UCSD-AML1 (cell line): ENCODE measurements around the gene CDKAL1.

Experiments used
- DNase-seq: peaks from one replicate; lab custom pipeline; 2025; ENCODE audit not compliant: unreplicated experiment; lab: John Stamatoyannopoulos, UW

The CDKAL1 gene

GRCh38 chr6:20946022-20946421, 411.8 kb downstream of the CDKAL1 start:
- no peak for DNase-seq

GRCh38 chr6:20946890-20947289, 412.6 kb downstream of the CDKAL1 start:
- no peak for DNase-seq

DNA sequence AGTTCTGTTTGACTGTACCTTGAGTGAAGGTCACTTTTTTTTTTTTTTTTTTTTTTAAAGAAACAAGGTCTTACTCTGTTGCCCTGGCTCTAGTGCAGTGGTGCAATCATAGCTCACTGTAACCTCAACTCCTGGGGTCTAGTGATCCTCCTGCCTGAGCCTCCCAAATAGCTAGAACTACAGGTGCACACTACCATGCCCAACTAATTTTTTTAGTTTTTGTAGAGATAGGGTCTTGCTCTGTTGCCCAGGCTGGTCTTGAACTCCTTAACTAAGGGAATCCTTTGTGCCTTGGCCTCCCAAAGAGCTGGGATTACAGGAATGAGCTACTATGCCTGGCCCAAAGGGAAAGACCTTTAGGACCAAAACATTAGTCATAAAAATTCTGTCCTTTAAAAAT, 413.7 kb downstream of the CDKAL1 start:
- no peak for DNase-seq

GRCh38 chr6:20948556-20948955, 414.3 kb downstream of the CDKAL1 start:
- no peak for DNase-seq

DNA sequence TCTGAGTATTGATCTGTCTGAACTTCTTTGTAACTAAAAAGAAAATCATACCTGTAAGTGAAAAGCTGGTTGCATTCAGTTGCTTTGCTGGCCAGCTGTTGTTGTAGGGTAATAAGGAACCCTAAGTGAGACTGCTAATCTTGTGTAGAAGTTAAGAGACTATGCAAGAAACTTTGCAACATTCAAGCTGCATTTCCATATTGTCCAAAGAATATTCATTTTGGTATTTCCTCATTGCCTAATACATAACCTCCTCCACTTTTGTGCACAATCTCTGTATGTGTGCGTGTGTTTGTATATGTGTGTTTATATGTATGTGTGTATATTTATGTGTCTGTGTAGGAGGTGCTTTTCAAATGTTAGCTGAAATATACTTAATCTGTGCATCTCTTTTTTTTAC, 414.9 kb downstream of the CDKAL1 start:
- no peak for DNase-seq

GRCh38 chr6:20952699-20953474, 418.6 kb downstream of the CDKAL1 start:
- no peak for DNase-seq

DNA sequence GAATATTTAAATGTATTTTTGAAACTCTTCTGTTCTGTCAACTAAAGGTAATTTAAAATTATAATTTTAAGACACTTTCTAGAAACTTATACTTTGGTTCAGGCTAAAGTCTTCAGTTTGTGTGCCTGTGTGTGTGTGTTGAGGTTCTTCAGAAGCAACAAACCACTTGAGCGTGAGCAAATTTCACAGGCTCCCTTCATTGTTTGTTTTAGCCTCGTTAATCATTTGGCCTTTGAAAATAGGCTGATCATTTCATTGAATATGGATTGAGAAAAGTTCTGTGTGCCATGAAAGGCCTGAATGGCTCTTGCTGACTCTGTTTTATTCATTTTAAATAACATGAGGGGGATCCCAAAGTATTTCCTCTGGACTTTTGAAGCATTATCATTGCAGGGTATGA, 420.1 kb downstream of the CDKAL1 start:
- no peak for DNase-seq

DNA sequence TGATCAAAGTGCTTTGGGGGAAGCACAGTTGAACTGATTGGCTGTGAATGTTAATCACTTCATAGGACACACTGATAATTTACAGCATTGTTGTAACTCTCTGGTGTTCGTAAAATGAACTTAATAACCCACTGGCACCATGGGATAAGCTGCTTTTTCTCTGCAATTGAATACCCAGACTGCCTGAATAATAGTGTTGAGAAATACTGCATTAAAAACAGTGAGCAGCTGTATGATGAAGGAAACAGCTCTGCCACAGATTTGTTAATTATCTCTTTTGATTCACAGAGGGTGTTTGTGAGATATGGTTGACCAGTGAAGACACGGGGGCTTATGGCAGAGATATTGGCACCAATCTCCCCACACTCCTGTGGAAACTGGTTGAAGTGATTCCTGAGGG, 420.9 kb downstream of the CDKAL1 start:
- no peak for DNase-seq

DNA sequence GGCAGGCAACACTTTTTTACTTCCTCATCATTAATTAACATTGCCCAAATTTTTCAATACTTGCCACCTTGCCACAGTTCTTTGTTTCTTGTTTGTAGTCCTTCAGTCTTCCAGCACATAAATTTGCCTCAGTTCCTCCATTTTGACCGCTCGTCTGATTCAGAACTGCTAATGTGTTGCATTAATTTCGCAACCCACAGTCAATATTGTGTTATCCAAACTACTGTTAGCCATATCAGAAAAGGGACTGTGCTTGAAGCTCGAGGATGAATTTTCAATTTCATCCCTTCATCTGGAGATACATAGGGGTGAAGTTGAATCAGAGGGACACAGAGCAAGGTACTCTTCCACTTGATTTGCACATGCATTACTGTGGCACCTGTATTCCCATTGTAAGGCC, 421.5 kb downstream of the CDKAL1 start:
- DNase-seq = no peak

- DNase-seq = no peak
Measured at GRCh38 chr6:20960067-20960466, 425.8 kb downstream of the CDKAL1 start.

DNA sequence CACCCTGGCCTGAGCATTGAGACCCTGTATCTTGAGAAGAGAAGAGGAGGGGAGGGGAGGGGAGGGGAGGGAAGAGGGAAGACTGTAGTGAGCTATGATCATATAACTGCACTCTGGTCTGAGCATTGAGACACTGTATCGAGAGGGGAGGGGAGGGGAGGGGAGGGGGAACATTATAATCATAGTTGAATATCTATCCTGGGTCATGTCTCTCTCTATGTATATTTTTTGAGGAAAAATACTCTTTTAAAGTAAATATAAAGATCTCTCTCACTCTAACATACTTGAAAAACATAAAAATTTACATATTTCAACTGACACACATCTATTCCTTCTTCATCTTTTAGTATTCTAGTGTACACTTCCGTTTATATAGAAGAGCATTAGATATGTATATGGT, 431.0 kb downstream of the CDKAL1 start:
- no peak for DNase-seq

- DNase-seq = no peak
Measured at GRCh38 chr6:20965915-20966314, 431.7 kb downstream of the CDKAL1 start.

DNA sequence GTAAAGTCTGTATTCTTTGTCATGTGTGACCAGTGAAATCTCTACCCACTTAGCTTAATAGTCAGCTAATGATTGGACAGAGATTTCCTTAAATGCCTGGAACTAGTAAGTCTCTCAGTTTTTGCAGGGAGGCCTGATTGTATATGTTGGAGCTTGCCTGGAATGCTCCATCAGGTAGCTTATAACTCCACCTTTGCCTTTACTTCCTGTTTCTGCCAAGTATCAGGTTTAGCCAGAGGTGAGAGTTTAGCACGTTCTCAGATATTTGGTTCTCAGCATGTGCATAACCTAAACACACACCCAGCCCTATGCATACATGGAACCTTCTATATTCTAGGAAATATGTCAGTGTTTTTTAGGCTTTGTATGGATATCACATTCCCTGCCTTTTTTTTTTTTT, 435.3 kb downstream of the CDKAL1 start:
- DNase-seq = no peak

DNA sequence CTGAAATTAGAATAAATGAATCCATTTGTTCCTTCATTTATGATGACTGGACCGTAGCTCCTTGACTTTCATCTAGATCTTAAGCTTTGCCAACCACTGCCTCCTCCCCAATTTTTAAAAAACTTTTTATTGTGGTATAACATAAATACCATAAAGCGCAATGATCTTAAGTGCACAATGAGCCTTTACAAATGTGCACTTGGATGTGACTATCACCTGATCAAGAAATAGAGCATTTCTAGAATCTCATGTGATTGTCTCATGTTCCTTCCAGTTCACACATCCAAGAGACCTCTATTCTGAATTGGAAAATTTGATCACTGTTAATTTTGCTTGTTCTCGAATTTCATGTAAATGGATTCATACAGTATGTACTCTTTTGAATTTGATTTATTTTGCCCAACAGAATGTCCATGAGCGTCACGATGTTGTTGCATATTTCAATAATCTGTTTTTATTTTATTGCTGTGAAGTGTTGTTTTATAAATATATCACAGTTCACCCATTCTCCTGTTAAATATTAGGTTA, 442.2 kb downstream of the CDKAL1 start:
- no peak for DNase-seq

- DNase-seq = no peak
Measured at GRCh38 chr6:20978151-20978614, 443.9 kb downstream of the CDKAL1 start.

DNA sequence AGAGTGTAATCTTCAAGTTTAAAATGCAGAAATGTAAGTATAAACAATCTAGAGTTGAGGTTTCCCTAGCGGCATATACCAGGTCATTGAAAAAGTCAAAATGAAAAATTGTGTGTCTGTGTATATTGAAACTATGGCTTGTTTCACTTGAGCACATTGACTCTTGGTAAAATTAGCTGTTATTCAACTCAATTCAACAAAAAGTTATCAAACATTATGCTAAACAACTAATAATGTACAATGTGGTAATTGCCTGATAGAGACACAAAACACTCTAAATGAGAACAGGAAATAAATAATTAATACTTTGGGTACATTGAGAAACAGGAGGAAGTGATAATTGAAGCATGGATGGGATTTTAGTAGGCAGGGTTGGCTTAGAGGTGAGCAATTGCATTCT, 444.8 kb downstream of the CDKAL1 start:
- no peak for DNase-seq

- DNase-seq = no peak
Measured at GRCh38 chr6:20983961-20984360, 449.7 kb downstream of the CDKAL1 start.

- DNase-seq = no peak
Measured at GRCh38 chr6:20985821-20986220, 451.6 kb downstream of the CDKAL1 start.

- DNase-seq = no peak
Measured at GRCh38 chr6:20991910-20992309, 457.7 kb downstream of the CDKAL1 start.

DNA sequence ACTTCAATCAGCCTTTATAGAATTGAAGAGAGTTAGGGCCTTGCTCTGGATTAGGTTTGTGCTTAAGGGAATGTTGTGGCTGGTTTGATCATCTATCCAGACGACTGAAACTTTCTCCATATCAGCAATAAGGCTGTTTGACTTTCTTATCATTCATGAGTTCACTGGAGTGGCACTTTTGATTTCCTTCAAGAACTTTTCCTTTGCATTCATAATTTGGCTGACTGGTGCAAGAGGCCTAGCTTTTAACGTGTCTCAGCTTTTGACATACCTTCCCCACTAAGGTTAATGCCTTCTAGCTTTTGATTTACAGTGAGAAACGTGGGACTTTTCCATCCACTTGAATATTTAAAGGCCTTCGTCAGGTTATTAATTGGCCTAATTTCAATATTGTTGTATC, 461.8 kb downstream of the CDKAL1 start:
- no peak for DNase-seq

GRCh38 chr6:20997143-20997769, 463.0 kb downstream of the CDKAL1 start:
- no peak for DNase-seq

- DNase-seq = no peak
Measured at GRCh38 chr6:20997770-20998147, 463.5 kb downstream of the CDKAL1 start.
